HG03432 (cell line): Measurements from ENCODE around the gene PCNX2.
A peak's percentile ranks its signal among the peaks of the same experiment; 100 is the strongest.

Source experiments
- ATAC-seq: cut with Tn5 transposase; IDR thresholded peaks from one replicate; pipeline ENCODE4 v1.9.1; 2021; ENCODE audit warnings: mild to moderate bottlenecking, moderate library complexity; ENCODE audit not compliant: unreplicated experiment

The PCNX2 gene

GRCh38 chr1:232973652-232974611, 321.6 kb downstream of the PCNX2 start:
- ATAC-seq = no peak

- ATAC-seq = no peak
Observed at GRCh38 chr1:232970508-232970907, 325.0 kb downstream of the PCNX2 start.

DNA sequence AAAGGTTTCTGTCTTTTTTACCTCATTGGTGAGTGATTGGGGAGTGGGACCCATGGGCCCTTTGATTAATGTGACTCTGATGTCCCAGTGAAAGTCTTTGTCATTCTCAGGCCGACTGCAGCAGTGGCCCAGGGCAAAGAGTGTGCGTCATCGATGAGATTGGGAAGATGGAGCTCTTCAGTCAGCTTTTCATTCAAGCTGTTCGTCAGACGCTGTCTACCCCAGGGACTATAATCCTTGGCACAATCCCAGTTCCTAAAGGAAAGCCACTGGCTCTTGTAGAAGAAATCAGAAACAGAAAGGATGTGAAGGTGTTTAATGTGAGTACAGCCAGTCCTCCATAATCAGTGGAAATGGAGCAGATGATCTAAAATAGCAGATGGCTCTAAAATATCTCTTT, 325.7 kb downstream of the PCNX2 start:
- ATAC-seq = no peak

DNA sequence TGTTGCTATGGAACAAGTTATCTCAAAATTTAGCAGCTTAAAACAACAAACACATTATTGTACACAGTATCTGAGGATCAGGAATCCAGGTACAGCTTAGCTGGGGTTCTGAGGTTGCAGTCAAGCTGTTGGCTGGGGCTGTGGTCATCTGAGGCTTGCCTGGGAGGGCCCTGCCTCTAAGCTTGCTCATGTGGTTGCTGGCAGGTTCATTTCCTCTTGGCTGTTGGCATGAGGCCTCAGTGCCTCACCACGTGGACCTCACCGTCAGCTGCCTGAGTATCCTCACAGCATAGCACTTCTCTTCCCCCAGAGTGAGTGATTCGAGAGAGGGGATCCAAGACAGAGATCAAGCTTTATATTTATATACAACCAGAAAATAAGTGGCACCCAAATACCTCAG, 326.6 kb downstream of the PCNX2 start:
- no peak for ATAC-seq

DNA sequence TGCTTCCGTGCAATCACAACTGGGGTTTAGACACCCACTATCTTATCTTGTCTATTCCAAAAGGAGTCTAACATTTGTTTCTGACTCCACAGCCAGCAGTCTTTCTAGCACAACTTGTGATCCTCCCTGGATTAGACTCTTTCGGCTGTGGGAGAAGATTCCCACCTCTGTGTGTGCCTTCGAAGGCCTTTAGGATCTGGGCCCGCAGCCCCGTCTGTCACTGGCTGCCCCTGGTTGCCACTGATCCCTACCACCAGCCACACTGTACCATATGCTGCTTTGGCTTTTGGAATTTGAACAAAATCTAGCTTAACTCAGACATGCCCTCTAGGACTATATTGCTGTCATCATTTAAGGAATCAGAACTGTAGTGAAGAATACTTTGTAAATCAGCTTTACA, 327.1 kb downstream of the PCNX2 start:
- no peak for ATAC-seq

GRCh38 chr1:232966663-232967062, 328.9 kb downstream of the PCNX2 start:
- no peak for ATAC-seq

DNA sequence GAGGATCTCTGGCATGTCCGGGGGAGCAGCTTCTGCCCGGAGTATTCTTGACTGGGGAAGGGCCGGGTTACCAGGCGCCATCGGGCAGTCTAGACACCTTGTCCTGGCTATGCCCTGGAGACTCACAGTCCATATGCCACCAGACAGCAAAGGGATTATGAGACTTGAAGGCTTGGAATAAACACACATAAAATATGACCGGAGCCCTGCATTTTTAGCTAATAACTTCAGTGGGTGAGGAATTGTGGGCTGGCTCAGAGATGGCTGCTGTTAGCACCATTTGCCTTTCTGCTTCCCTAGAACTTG, 329.7 kb downstream of the PCNX2 start:
- ATAC-seq = no peak

- peak; percentile 68 for ATAC-seq
Observed at GRCh38 chr1:232965124-232965911, 330.2 kb downstream of the PCNX2 start.

- ATAC-seq = no peak
Observed at GRCh38 chr1:232964601-232965000, 330.9 kb downstream of the PCNX2 start.

- no peak for ATAC-seq
Observed at GRCh38 chr1:232962761-232963745, 332.5 kb downstream of the PCNX2 start.

- ATAC-seq = no peak
Observed at GRCh38 chr1:232958067-232958466, 337.5 kb downstream of the PCNX2 start.

DNA sequence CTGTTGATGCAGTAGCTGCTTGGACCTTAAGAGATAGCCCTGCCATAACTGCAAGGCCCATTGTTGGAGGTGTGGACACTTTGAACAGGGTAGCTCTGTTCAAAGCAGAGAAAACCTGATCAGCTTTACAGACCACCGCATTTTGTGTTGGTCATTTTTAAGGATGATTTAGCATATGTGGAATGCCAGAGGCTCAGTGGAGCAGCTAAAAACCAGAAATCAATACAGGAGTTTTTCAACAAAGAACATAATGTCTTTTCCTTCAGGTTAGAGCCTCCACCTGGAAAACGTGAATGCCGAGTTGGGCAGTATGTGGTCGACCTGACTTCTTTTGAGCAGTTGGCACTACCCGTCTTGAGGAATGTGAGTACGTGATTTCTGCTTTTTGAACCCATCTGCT, 339.4 kb downstream of the PCNX2 start:
- no peak for ATAC-seq

GRCh38 chr1:232954594-232955365, 340.7 kb downstream of the PCNX2 start:
- no peak for ATAC-seq

- peak; percentile 54 for ATAC-seq
Observed at GRCh38 chr1:232952514-232953499, 342.7 kb downstream of the PCNX2 start.

DNA sequence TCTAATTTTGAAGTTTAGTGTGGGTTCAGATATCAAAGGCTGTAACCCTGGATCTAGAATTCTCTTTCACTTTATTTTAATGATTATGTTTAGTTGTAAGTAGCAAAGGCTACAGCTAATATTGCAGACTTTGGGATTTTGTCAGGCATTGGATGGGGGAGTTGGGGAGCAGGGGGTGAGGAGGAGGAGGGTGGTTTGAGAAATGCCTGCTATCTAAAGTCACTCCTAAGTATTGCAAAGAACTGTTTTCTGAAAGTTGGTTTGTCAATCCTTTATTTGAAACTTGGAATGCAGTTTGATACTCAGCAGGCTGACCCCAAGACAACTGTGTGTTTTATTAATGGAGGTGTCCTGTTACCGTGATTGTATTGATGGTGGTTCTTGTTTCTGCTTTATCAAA, 343.9 kb downstream of the PCNX2 start:
- no peak for ATAC-seq

- ATAC-seq = peak; percentile 18
Observed at GRCh38 chr1:232951180-232951579, 344.3 kb downstream of the PCNX2 start.

GRCh38 chr1:232950197-232951176, 345.0 kb downstream of the PCNX2 start, which contains the start of gene NTPCR:
NTPCR (plus strand) TSS chr1:232950611; CDS start chr1:232950711, 100 bp downstream.
- peak; percentile 91 for ATAC-seq
